Stomach (tissue), 4 donors: ENCODE results near the gene GCNT3.

Experiments
- EP300 ChIP-seq: sonication (generic); formaldehyde crosslinking; IDR thresholded peaks from one replicate; pipeline ENCODE4 v1.6.1; 2017; ENCODE audit warnings: antibody characterized with exemption
- POLR2A ChIP-seq, 4 donors: fragments of 450-650 bp; IDR thresholded peaks; one replicate each; pipeline ENCODE4 v1.6.1; 2016; ENCODE audit warnings: antibody characterized with exemption in 4 of 4, control low read depth in 2 of 4, mild to moderate bottlenecking in 1 of 4, moderate library complexity in 1 of 4
- POLR2AphosphoS5 ChIP-seq, 3 donors: sonication (generic); formaldehyde crosslinking; IDR thresholded peaks; one replicate each; pipeline ENCODE4 v1.6.1; 2016; ENCODE audit warnings: antibody characterized with exemption in 3 of 3
- TF ChIP-seq, protein P1 (sequence below), 7 experiments: fragments of 450-650 bp in 4 of 7; fragments of 200-600 bp in 3 of 7; sonication (generic) in 3 of 7; IDR thresholded peaks; one replicate each; pipeline ENCODE4 v1.5.1; 2016 to 2019; ENCODE audit warnings: antibody characterized with exemption in 7 of 7, control low read depth in 2 of 7, mild to moderate bottlenecking in 1 of 7

DNA sequence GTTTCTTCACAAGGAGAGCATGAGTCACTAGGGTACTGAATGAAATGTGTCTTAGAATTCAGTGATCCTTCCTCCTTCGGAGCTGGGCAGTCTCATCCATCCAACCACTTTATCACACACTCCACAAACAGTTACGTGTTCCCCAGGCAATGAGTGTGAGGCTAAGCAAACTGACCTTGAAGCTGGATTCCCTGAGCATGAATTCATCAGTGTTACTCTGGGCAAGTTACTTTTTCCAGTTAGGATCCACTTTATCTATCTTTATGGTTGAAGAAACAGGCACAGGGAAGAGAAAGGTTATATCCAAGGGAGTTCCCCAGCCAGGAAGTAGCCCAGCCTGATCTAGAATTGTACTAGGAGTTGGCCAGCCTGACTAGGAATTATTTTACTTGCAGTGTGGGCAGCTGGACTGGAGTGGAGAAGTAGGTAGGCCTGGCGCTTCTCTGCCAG is 17.1 kb upstream of the GCNT3 start:
- TF ChIP-seq, protein P1, sequence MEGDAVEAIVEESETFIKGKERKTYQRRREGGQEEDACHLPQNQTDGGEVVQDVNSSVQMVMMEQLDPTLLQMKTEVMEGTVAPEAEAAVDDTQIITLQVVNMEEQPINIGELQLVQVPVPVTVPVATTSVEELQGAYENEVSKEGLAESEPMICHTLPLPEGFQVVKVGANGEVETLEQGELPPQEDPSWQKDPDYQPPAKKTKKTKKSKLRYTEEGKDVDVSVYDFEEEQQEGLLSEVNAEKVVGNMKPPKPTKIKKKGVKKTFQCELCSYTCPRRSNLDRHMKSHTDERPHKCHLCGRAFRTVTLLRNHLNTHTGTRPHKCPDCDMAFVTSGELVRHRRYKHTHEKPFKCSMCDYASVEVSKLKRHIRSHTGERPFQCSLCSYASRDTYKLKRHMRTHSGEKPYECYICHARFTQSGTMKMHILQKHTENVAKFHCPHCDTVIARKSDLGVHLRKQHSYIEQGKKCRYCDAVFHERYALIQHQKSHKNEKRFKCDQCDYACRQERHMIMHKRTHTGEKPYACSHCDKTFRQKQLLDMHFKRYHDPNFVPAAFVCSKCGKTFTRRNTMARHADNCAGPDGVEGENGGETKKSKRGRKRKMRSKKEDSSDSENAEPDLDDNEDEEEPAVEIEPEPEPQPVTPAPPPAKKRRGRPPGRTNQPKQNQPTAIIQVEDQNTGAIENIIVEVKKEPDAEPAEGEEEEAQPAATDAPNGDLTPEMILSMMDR (IDR thresholded peaks at IDR 0.05), result no peak
- no peak for TF ChIP-seq POLR2A (IDR thresholded peaks at IDR 0.05)
- no peak for TF ChIP-seq EP300
- peak in 2 of 3 donors; percentile 57 to 73 for TF ChIP-seq POLR2AphosphoS5 (IDR thresholded peaks at IDR 0.05)
